ENCODE measurements around the gene MAPK12.
"Not testable (repeated sequence)": the region's sequence is repeated elsewhere in the genome, so short reads cannot be mapped to it uniquely, and the experiment has no call there.

MAPK12 gene

GRCh38 chr22:50280708-50281383, 19.4 kb upstream of the MAPK12 start:
- no peak for DNase-seq

DNA sequence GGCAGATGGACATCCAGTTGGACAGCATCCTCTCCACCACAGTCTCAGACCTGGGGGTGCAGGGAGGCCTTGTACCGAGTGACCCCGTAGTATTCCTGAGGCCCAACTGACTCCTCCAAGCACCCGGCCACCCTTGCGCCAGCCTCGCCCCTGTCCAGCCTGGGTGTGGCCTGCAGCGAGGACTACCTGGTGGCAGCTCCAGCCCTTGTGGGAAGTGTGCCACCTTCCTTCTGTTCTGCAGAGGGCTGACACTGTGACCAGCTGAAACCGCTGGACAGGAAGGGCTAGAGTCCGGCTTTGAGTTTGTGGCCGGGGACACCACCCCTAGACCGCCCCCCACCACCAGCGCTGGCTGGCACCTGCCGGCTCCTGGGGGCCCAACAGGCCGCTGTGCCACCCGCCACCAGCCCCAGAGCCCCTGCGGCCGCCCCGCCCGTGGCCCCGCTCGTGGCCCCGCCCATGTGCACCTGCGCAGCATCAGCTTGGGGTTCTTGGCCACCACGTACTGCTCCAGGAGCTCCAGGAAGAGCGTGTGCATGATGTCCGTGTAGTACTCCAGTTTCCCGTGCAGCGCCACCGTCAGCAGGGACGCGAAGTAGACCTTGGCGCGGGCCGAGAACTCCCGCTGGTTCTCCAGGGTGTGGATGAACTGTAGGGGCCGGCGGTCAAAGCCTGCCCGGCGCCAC, 18.7 kb upstream of the MAPK12 start:
- no peak for DNase-seq

DNA sequence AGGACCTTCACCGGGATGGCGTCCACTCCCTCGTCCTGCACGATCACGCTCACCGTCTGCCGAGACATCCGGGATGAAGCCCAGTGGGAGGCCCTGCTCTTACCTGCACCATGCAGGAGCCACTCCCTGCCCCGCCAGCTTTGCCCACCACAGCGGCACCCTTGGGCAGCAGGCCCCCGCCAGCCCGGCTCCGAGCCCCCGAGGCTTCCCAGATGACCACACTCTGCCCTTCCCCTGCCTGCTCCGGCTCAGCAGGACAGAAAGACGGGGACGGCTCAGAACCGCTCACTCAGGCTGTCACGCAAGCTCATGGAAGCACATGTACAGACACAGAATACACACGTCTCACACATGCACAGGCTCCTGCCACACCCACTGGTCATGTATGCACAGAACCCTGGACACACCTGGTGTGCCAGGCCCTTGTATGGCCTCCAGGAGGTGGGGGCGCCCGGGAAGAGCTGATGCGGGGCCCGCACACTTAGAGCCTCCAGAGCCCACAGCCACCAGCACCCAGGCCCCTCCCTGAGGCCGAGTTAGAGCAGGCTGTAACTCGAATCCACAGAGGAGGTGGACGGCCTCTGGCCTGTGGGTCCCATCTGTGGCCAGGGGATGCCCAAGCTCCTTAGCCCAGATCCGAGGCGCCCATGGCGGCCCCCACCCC, 17.6 kb upstream of the MAPK12 start:
- DNase-seq: no peak

DNA sequence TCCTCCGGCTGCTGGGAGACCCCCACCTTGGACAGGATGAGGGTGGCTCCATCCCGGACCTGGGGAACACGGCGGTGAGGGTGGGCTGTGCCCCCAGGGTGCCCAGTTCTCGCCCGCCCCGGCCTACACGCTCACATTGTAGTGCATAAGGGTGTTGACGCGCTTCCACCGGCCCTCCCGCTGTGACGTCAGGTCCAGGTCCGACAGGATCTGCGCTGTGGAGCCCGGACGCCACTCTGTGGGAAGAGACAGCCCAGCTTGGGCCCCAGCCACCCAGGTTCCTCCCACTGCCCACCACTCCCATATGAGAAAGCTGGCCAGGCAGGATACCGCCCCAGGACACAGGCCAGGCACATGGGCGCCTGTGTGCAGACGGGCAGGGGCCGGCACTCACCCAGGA, 17.0 kb upstream of the MAPK12 start:
- no peak for DNase-seq

DNA sequence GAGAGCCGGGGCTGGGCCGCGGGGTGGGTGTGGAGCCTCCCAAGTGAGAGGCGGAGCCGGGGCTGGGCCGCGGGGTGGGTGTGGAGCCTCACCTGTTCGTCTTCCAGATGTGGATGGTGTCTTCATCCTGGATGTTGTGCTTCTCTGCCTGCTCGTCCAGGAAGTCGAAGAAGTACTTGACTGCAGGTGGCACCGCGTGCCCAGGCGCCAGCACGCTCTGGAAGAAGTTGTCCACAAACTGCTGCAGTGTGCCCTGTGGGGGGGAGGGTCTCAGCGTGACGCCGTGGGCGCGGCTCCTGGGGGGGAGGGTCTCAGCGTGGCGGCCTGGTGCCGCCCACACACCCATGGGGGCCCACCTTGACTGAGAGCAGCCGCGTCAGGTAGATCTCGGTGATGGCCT, 16.3 kb upstream of the MAPK12 start:
- no peak for DNase-seq

DNA sequence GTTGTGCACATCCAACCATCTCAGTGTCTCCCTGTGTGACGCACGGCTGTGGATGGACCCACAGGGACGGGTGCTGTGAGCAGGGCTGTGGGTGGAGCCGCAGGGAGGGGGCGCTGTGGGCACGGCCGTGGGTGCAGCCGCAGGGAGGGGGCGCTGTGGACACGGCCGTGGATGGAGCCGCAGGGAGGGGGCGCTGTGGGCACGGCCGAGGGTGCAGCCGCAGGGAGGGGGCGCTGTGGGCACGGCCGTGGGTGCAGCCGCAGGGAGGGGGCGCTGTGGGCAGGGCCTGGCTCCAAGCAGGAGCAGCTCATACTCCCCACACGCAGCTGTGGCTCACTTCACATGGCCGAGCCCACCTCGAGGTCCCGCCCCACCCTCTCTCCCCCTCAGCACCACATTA, 14.7 kb upstream of the MAPK12 start:
- DNase-seq: peak; percentile 73

GRCh38 chr22:50275181-50276055, 13.9 kb upstream of the MAPK12 start:
- DNase-seq: no peak

DNA sequence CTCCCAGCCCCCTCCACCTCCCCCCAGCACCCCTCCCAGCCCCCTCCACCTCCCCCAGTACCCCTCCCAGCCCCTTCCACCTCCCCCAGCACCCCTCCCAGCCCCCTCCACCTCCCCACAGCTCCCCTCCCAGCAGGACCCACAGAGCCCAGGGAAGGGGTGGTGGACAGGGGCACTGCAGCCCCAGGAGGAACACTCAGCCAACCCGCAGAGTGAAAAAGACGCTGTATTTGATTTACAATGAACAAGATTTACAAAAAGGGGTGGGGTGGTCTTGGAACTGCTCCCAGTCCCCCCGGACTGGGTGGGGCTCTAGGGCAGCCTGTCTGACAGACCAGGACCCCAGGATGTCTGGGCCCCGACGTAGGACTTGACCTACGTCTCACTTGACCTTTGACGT, 13.3 kb upstream of the MAPK12 start:
- no peak for DNase-seq

GRCh38 chr22:50274311-50274710, 12.8 kb upstream of the MAPK12 start:
- peak; percentile 64 for DNase-seq

DNA sequence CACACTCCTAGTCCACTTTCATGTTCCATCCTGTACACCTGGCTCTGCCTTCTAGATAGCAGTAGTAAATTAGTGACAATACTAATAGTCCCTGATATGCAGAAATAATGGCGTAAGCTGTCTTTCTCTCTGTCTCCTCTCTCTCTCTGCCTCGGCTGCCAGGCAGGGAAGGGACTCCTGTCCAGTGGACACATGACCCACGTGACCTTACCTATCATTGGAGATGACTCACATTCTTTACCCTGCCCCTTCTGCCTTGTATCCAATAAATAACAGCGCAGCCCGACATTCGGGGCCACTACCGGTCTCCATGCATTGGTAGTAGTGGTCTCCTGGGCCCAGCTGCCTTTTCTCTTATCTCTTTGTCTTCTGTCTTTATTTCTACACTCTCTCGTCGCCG, 12.3 kb upstream of the MAPK12 start:
- not testable (repeated sequence) for DNase-seq

DNA sequence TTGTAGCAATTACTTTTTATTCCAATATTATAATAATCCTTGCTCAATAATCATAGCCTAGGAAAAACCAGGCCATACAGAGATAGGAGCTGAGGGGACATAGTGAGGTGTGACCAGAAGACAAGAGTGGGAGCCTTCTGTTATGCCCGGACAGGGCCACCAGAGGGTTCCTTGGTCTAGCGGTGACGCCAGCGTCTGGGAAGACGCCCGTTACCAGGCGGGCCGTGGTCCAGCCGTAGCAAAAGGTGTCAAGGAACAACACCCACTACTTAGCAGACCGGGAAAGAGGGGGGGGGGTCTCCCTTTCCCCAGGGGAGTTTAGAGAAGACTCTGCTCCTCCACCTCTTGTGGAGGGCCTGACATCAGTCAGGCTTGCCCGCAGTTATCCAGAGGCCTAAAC, 11.9 kb upstream of the MAPK12 start:
- not testable (repeated sequence) for DNase-seq

GRCh38 chr22:50272044-50272802, 10.7 kb upstream of the MAPK12 start:
- no peak for DNase-seq

DNA sequence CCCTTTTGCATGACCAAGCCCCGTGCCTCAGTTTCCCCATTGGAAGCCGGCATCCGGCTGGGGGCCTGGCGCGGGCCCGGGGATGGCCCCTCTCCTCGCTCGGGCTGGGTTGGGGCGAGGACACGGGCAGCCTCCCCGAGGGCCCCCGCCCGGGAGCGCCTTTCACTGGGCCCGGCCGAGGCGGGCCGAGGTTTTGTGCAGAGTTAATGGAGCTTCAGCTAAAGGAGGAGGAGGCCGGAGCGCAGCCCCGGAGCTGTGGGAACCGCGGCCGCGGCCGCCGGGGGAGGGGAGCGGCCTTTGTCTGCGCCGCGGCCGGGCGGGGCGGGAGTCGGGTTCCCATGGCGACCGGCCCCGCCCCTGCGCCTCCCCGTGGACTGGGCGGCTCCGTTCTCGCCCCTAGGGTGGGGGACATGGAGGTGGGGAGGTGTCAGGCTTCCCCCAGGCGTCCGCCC, 10.1 kb upstream of the MAPK12 start:
- DNase-seq: peak; percentile 58

DNA sequence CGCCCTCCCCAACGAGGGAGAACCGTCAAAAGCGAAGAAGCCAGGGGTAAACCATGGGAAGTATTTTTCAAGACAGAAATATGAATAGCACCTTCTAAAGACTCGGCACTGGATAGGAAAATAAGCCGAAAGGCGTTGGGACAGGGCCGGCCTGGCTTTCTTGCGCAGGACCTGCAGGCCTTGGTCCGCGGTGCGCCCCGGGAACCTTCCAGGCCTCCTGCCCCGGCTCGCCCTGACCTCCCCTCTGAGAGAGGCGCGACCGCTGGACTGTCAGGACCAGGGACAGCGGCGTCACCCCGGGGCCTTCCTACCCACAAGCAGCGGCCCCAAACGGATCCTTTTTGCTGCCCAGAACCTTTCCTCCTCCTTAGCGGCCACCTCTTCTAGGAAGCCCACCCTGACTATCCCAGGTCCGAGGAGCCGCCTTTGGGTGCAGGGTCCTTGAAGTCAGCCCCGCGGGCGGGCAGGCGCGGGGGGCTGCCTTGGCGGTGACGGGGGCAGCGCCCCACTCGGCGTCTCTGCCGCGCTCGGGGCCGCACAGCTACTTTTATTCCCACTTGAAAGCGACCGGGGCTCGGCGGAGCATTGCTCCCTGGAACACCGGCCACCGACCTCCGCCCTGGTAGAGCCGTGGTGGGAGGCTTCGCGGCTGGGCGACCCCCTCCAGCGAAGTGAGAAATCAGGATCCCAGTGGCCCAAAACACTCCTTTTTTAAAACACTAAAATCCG, 9.3 kb upstream of the MAPK12 start:
- DNase-seq: peak; percentile 54

DNA sequence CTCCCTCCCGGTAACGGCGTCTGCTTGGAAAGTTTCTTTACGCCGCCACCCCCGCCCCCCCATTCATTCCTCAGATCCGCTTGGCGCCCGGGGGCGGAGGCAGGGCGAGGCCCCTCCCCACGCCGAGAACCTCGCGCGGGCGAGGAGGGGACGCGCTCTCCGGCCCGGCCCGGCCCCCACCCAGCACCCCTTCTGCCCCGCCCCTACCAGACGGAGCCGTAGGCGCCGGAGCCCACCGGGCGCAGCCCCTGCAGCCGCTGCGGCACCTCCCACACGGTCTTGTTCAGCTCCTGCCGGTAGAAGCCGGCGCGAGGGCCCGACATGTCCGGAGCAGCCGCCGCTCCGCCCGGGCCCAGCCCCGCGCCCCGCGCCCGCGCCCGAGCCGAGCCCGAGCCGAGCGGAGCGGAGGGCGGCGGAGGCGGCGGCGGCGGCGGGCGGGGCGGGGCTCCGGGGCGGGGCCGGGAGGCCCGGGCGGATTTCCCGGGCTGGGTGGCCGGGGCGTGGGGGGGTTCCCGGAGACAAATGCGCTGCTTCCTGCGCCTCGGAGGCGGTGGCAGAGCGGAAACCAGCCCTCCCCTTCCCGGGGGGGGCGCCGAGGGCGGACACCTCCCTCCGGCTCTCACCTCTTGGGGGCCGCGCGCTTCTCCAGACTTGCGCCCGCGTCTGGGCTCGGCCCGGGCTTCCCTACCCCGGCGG, 8.6 kb upstream of the MAPK12 start, which contains the start of gene MAPK11:
TSS of gene MAPK11 (minus strand) at position 411 of the 696 bp plus-strand sequence. CDS start at position 323, 88 bp downstream.
- DNase-seq: peak; percentile 74

- no peak for DNase-seq
Observed at GRCh38 chr22:50269573-50269969, 8.1 kb upstream of the MAPK12 start.

- no peak for DNase-seq
Observed at GRCh38 chr22:50268655-50269113, 7.2 kb upstream of the MAPK12 start.

DNA sequence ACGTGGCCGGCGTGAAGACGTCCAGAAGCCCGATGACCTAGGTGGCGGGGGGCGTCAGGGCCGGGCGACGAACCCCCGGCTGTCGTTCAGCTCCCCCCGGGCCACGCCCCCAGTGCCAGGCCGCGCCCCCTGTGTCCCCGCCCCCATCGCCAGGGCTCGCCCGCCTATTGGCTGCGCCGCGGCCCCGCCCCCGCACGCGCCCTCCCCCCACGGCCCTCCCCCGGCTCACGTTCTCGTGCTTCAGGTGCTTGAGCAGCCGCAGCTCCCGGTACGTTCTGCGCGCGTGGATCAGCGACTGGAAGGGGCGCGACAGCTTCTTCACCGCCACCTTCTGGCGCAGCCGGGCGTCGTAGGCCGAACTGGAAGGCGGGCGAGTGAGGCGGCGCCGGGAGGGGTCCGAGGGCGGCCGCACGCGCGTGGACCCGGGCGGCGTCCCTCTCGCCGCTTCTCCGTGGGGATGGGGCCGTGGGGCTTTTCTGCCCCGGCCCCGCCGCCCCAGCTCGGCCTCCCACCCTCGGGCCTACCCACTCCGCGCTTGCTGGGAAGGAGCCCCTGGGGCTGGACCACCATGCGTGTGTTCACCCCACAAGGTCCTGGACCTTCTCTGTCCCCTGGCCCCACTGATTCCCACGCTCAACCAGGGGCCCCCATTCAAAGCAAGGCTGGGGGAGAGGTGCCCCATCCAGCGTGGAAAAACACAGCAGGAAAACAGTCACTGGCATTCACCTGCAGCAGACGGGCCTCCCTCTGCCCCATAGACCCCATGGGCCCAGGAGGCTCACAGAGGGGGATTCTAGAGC, 6.3 kb upstream of the MAPK12 start:
- DNase-seq: peak; percentile 56

DNA sequence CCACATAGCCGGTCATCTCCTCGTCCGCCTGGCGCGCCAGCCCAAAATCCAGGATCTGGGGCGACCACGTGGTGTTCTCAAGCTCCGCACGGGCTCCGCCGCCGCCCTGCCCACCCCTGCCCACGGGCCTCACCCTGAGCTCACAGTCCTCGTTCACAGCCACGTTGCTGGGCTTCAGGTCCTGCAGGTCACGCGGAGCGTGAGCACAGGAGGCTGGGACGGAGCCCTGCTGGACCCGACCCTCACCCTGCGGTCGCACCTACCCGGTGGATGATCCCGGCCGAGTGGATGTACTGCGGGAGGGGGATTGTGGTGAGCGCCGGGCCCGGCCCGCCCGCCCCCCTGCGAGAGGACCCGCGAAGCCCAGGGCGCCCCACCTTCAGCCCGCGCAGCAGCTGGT, 5.5 kb upstream of the MAPK12 start:
- DNase-seq: no peak

Measured in activated CD4-positive, alpha-beta T cell treated with anti-CD3 and anti-CD28 coated beads, Interleukin-2, amount 50 U/mL, for 16 hours (primary cell).